PFSK-1 (cell line): ENCODE results near the gene AMELX.

Experiments
- POLR2AphosphoS5 ChIP-seq: IDR thresholded peaks from 2 replicates; pipeline ENCODE4 v1.6.1; 2012; ENCODE audit warnings: low read depth, mild to moderate bottlenecking, control low read depth, low read length, moderate library complexity
- REST ChIP-seq, 2 experiments: IDR thresholded peaks; 2 replicates each; pipeline versions ENCODE4 v1.6.1 to v1.8.0; 2011 to 2012; ENCODE audit warnings: low read depth in 2 of 2, low read length in 2 of 2, control low read depth in 1 of 2, inconsistent platforms in 1 of 2, mild to moderate bottlenecking in 1 of 2, moderate library complexity in 1 of 2; ENCODE audit not compliant: insufficient read depth in 1 of 2
- TAF1 ChIP-seq: IDR thresholded peaks from 2 replicates; pipeline ENCODE4 v1.6.1; 2012; ENCODE audit warnings: low read length, control low read depth, borderline replicate concordance; ENCODE audit not compliant: insufficient read depth

- TF ChIP-seq POLR2AphosphoS5 (no peak), TAF1 (no peak), REST (IDR thresholded peaks at IDR 0.05; ENCODE audit: insufficient read depth in 1 of 2, low read depth in 2 of 2, low read length in 2 of 2) (no peak)
Measured at GRCh38 chrX:11334165-11334564, 41.0 kb downstream of the AMELX start.
